Nephron (organoid): ENCODE data around the gene AEBP2.

Experiments
- H3K27ac Mint-ChIP-seq, 3 experiments: 2 replicates each; pipeline ENCODE4 v1.8.0; 2020; ENCODE audit warnings: mixed read lengths in 3 of 3, mild to moderate bottlenecking in 2 of 3, moderate library complexity in 1 of 3
- H3K27me3 Mint-ChIP-seq: 2 replicates; pipeline ENCODE4 v1.8.0; 2021; ENCODE audit warnings: low read depth, mild to moderate bottlenecking, moderate library complexity, mixed read lengths
- H3K36me3 Mint-ChIP-seq: 2 replicates; pipeline ENCODE4 v1.8.0; 2020; ENCODE audit warnings: low read depth, mixed read lengths
- H3K4me1 Mint-ChIP-seq: 2 replicates; pipeline ENCODE4 v1.8.0; 2020; ENCODE audit warnings: mixed read lengths
- H3K4me3 Mint-ChIP-seq, 3 experiments: 2 replicates each; pipeline ENCODE4 v1.8.0; 2020; ENCODE audit warnings: mild to moderate bottlenecking in 3 of 3, mixed read lengths in 3 of 3, moderate library complexity in 2 of 3
- H3K9me3 Mint-ChIP-seq: 2 replicates; pipeline ENCODE4 v1.8.0; 2020; ENCODE audit warnings: mixed read lengths
- TF ChIP-seq, protein P1 (sequence below), 3 experiments: fragments of 200-600 bp; sonication (generic); IDR thresholded peaks; one replicate each; pipeline ENCODE4 v1.5.0; 2021; ENCODE audit warnings: antibody characterized with exemption in 3 of 3; ENCODE audit not compliant: unreplicated experiment in 3 of 3

AEBP2 gene

GRCh38 chr12:19430988-19431387 lies 8.3 kb upstream of the AEBP2 start:
- Mint-ChIP-seq H3K36me3 (no peaks in the 10 kb centered on the region), H3K27me3 (no peaks in the 10 kb centered on the region)

GRCh38 chr12:19431407-19432308 lies 7.6 kb upstream of the AEBP2 start:
- Mint-ChIP-seq H3K4me1 (peaks cover 6% of the 10 kb centered on the region), H3K27ac (peak overlapping the region; percentile 64 to 78 (median 65)), H3K36me3 (no peaks in the 10 kb centered on the region), H3K4me3 (no peak overlapping the region), H3K9me3 (peaks cover 2% of the 10 kb centered on the region), H3K27me3 (no peaks in the 10 kb centered on the region)
- TF ChIP-seq, protein P1, sequence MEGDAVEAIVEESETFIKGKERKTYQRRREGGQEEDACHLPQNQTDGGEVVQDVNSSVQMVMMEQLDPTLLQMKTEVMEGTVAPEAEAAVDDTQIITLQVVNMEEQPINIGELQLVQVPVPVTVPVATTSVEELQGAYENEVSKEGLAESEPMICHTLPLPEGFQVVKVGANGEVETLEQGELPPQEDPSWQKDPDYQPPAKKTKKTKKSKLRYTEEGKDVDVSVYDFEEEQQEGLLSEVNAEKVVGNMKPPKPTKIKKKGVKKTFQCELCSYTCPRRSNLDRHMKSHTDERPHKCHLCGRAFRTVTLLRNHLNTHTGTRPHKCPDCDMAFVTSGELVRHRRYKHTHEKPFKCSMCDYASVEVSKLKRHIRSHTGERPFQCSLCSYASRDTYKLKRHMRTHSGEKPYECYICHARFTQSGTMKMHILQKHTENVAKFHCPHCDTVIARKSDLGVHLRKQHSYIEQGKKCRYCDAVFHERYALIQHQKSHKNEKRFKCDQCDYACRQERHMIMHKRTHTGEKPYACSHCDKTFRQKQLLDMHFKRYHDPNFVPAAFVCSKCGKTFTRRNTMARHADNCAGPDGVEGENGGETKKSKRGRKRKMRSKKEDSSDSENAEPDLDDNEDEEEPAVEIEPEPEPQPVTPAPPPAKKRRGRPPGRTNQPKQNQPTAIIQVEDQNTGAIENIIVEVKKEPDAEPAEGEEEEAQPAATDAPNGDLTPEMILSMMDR (IDR thresholded peaks at IDR 0.05; ENCODE audit: unreplicated experiment in 3 of 3): no peak

More at GRCh38 chr12:19430988-19431387, 8.3 kb upstream of the AEBP2 start:
- no peak overlapping the region for H3K4me3 Mint-ChIP-seq
- TF ChIP-seq, protein P1 (IDR thresholded peaks at IDR 0.05; ENCODE audit: unreplicated experiment in 3 of 3): no peak
- peaks cover 6% of the 10 kb centered on the region for H3K4me1 Mint-ChIP-seq
- no peak overlapping the region for H3K27ac Mint-ChIP-seq
- peaks cover 2% of the 10 kb centered on the region for H3K9me3 Mint-ChIP-seq

GRCh38 chr12:19432309-19433170 lies 6.8 kb upstream of the AEBP2 start:
- Mint-ChIP-seq H3K27me3 (no peaks in the 10 kb centered on the region), H3K4me1 (peaks cover 6% of the 10 kb centered on the region), H3K36me3 (no peaks in the 10 kb centered on the region), H3K4me3 (no peak overlapping the region), H3K27ac (peak overlapping the region in 1 of 3 experiments; percentile 78), H3K9me3 (peaks cover 2% of the 10 kb centered on the region)
- TF ChIP-seq, protein P1 (IDR thresholded peaks at IDR 0.05; ENCODE audit: unreplicated experiment in 3 of 3): no peak

- TF ChIP-seq, protein P1 (IDR thresholded peaks at IDR 0.05; ENCODE audit: unreplicated experiment in 3 of 3): no peak
- no peaks in the 10 kb centered on the region for H3K27me3 Mint-ChIP-seq
- H3K9me3 Mint-ChIP-seq: no peaks in the 10 kb centered on the region
- peaks cover 6% of the 10 kb centered on the region for H3K4me1 Mint-ChIP-seq
- H3K4me3 Mint-ChIP-seq: peak overlapping the region in 1 of 3 experiments; percentile 10
- no peak overlapping the region for H3K27ac Mint-ChIP-seq
- H3K36me3 Mint-ChIP-seq: no peaks in the 10 kb centered on the region
Observed at GRCh38 chr12:19434538-19434937, 4.8 kb upstream of the AEBP2 start.

DNA sequence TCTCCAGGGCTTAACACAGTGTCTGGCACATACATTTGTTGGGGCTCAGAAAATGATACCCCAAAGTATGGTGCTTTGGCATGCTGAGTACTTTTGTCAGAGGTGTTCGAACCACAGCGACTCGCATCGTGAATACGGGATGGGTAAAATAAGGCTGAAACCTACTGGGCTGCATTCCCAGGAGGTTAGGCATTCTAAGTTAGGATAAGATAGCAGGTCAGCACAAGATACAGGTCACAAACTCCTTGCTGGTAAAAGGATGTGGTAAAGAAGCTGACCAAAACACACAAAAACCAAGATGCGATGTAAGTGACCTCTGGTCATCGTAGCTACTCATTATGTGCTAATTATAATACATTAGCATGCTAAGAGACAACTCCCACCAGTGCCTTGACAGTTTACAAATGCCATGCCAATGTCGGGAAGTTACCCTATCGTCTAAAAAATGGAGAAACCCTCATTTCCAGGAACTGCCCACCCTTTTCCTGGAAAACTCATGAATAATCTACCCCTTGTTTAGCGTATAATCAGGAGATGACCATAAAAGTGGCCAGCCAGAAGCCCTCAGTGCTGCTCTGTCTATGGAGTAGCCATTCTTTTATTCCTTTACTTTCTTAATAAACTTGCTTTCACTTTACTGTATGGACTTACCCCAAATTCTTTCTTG lies 3.3 kb upstream of the AEBP2 start:
- Mint-ChIP-seq H3K4me3 (peak overlapping the region in 1 of 3 experiments; percentile 26), H3K27ac (no peak overlapping the region), H3K9me3 (no peaks in the 10 kb centered on the region), H3K27me3 (peaks cover 4% of the 10 kb centered on the region), H3K36me3 (peaks cover 2% of the 10 kb centered on the region), H3K4me1 (peaks cover 8% of the 10 kb centered on the region)
- TF ChIP-seq, protein P1 (IDR thresholded peaks at IDR 0.05; ENCODE audit: unreplicated experiment in 3 of 3): no peak
